Pancreas (tissue), 10 donors: ENCODE results near the gene AJAP1. TPM values are rescaled to one million over a fixed set of nuclear protein-coding genes. Genes with fewer than 3 reads are reported as not detected.

ENCODE experiments used
- ATAC-seq, 4 donors: fragments of 200-7000 bp; cut with Tn5 transposase; one replicate each; pipeline versions ENCODE4 v1.8.0 to v1.9.1; 2020; ENCODE audit warnings: mild to moderate bottlenecking in 4 of 4, moderate library complexity in 4 of 4
- DNase-seq, 6 donors: peaks; one replicate each; pipeline ENCODE4 v3.0.0-alpha.2; 2020
- FAIRE-seq: peaks from 2 replicates; lab custom pipeline; 2012; peaks lifted over from hg19 to GRCh38; lab: Jason Lieb, UNC
- H3K27ac ChIP-seq, 4 donors: fragments of 200-600 bp; sonication (generic); 1 replicate in 3 of 4; 2 replicates in 1 of 4; pipeline versions ENCODE4 v1.5.0 to v1.8.0; 2020
- H3K27me3 ChIP-seq, 4 donors: fragments of 200-600 bp; one replicate each; pipeline ENCODE4 v1.8.0; 2021
- H3K36me3 ChIP-seq, 3 donors: fragments of 200-600 bp; sonication (generic) in 1 of 3; one replicate each; pipeline versions ENCODE4 v1.5.0 to v1.8.0; 2020 to 2021
- H3K4me1 ChIP-seq, 3 donors: fragments of 200-600 bp; one replicate each; pipeline ENCODE4 v1.8.0; 2021
- H3K4me3 ChIP-seq, 4 donors: fragments of 200-600 bp; sonication (generic) in 2 of 4; one replicate each; pipeline versions ENCODE4 v1.5.0 to v1.8.0; 2020 to 2021
- H3K9me3 ChIP-seq, 4 donors: fragments of 200-600 bp; one replicate each; pipeline ENCODE4 v1.8.0; 2021
- CTCF ChIP-seq, 4 donors: fragments of 200-600 bp; sonication (generic) in 3 of 4; IDR thresholded peaks; one replicate each; pipeline versions ENCODE4 v1.5.0 to v1.8.0; 2021; ENCODE audit warnings: antibody characterized with exemption in 4 of 4
- WGBS, 2 donors: extraction: QIAGEN DNeasy Blood & Tissue Kit; methylation state at CpG; one replicate each; pipeline ENCODE4 v1.1.7; 2013; 5-methylcytosine and 5-hydroxymethylcytosine counted together
- intact Hi-C, 3 donors: fragments of 100-400 bp; cut with DNase I; formaldehyde crosslinking; loops; one replicate each; pipeline versions ENCODE4 v1.11.1 to v1.14.2; 2022
- polyA plus RNA-seq, 2 donors: library from polyadenylated mRNA; stranded (reverse); fragments of 200-250 nt; gene quantifications; one replicate each; pipeline ENCODE4 v1.2.3, GENCODE V29; 2013
- total RNA-seq, 6 donors: library from RNA; stranded (reverse); fragmentation: NEBNext Ultra II Directional in 4 of 6; extraction: Animal tissue kit (Norgen Biotek cat#: 25700) in 4 of 6; gene quantifications; one replicate each; pipeline versions ENCODE4 v1.2.1 to v1.2.4, GENCODE V29; 2021 to 2023
- donor health status: healthy with polysubstance abuse.
- donor health status: DM: no; HTN: no; CAD: no; lungs with moderate emphysema.
- donor health status: DM: no; HTN: no; CAD: no.
- donor health status: control.
- donor health status: control.
- donor health status: Bipolar disorder and iron deficiency.
- donor health status: DM: yes; HTN: yes; CAD: no.
- donor health status: DM: no; HTN: no; CAD: no.
- donor health status: DM: no; HTN: no; CAD: no.
- donor health status: DM: yes; HTN: yes; CAD: no.

AJAP1 gene
- total and polyA plus RNA-seq, 8 donors: 0.38 to 4.3 (median 2.2) TPM

DNA sequence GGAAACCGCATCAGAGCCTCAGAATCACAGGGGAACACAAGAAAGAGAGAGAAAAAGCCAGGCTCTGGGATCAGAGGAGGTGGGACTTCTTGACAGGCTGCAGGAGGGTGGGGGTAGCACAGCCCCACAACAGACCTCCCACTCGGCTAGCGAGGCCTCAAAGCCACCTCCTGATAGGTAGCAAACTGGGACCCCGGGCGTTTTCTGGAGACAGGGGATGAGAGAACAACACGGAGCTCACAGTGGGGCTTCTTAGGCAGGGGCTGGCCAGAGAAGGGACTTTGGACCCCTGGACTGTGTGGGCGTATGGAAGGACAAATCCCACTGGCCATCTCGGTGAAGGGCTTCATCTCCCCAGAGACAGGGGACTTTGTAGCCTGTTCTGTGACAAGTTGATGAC, 116.3 kb downstream of the AJAP1 start:
- FAIRE-seq (no peak), DNase-seq (no peak), ATAC-seq (no peak)
- WGBS, 2 donors: 47 to 50% methylated on average over 8 of the region's 8 CpGs
- intact Hi-C loops: no loop called here
- H3K4me1 ChIP-seq: no peaks in the 10 kb centered on the region
- no peak for TF ChIP-seq CTCF (IDR thresholded peaks at IDR 0.05)
- no peaks in the 10 kb centered on the region for H3K36me3 ChIP-seq
- no peaks in the 10 kb centered on the region for H3K9me3 ChIP-seq
- no peaks in the 10 kb centered on the region for H3K27me3 ChIP-seq
- H3K27ac ChIP-seq: no peak overlapping the region
- H3K4me3 ChIP-seq: no peak overlapping the region

DNA sequence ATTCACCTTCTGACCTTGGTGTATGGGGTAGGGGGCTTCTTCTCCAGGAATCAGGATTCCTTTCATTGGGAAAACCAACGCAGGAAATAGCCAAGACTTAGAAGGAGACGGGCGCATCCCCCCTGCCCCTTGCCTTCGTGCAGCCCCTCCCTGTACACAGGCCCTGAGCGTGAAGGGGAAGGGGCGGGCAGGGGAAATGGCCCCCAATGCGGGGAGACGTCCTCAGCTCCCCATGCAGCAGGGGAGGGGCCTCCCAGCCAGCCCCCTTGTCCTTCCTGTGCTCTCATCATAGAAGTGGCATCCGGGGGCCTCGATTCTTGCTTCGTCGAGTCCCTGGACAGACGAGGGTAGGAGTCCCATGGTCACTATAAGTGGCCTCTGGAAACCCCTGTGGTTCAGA, 116.9 kb downstream of the AJAP1 start:
- no peaks in the 10 kb centered on the region for H3K4me1 ChIP-seq
- no peaks in the 10 kb centered on the region for H3K9me3 ChIP-seq
- ATAC-seq (no peak), FAIRE-seq (no peak), DNase-seq (no peak)
- WGBS, 2 donors: 71 to 72% methylated on average over 13 of the region's 13 CpGs
- intact Hi-C loops: no loop called here
- no peaks in the 10 kb centered on the region for H3K27me3 ChIP-seq
- no peak overlapping the region for H3K27ac ChIP-seq
- no peaks in the 10 kb centered on the region for H3K36me3 ChIP-seq
- H3K4me3 ChIP-seq: no peak overlapping the region
- TF ChIP-seq CTCF (IDR thresholded peaks at IDR 0.05): no peak

GRCh38 chr1:4771721-4772120, 117.3 kb downstream of the AJAP1 start:
- Histone ChIP-seq H3K4me1 (no peaks in the 10 kb centered on the region), H3K4me3 (no peak overlapping the region), H3K36me3 (no peaks in the 10 kb centered on the region), H3K9me3 (no peaks in the 10 kb centered on the region), H3K27me3 (no peaks in the 10 kb centered on the region), H3K27ac (no peak overlapping the region)
- intact Hi-C loops: no loop called here
- WGBS, 2 donors: 75 to 78% methylated on average over 8 of the region's 8 CpGs
- no peak for ATAC-seq
- no peak for DNase-seq
- no peak for TF ChIP-seq CTCF (IDR thresholded peaks at IDR 0.05)
- no peak for FAIRE-seq

DNA sequence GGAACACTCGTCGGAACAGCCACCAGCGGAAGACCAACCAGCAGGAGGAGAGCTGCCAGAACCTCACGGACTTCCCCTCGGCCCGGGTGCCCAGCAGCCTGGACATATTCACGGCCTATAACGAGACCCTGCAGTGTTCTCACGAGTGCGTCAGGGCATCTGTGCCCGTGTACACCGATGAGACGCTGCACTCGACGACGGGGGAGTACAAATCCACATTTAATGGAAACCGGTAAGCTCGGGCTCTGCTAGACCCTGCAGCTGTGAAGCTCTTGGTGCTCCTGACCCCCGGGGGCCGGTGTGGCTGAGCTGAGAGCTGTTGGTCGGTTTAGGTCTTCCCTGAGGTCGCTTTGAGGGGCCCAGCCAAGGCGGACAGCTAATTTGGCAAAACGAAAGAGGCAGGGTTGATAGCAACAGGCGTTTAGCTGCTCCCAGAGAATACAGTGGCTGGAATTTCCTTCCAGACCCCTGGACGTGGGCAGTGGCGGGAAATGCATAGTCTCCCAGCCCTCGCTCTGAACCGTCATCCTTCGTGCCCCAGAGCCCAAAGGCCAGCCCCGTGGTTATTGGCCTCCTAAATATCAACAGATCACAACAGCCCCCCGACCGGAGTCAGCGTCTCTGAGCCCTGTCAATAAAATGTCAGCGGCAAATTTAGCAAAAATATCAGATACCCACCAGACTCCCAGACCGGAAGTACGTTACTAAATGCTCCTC, 118.0 kb downstream of the AJAP1 start:
- no peak for ATAC-seq
- intact Hi-C loops: no loop called here
- Histone ChIP-seq H3K27me3 (no peaks in the 10 kb centered on the region), H3K9me3 (no peaks in the 10 kb centered on the region), H3K4me1 (no peaks in the 10 kb centered on the region), H3K36me3 (no peaks in the 10 kb centered on the region), H3K27ac (no peak overlapping the region), H3K4me3 (no peak overlapping the region)
- FAIRE-seq: no peak
- TF ChIP-seq CTCF (IDR thresholded peaks at IDR 0.05): no peak
- WGBS, 2 donors: 78 to 79% methylated on average over 37 of the region's 37 CpGs
- DNase-seq: no peak

DNA sequence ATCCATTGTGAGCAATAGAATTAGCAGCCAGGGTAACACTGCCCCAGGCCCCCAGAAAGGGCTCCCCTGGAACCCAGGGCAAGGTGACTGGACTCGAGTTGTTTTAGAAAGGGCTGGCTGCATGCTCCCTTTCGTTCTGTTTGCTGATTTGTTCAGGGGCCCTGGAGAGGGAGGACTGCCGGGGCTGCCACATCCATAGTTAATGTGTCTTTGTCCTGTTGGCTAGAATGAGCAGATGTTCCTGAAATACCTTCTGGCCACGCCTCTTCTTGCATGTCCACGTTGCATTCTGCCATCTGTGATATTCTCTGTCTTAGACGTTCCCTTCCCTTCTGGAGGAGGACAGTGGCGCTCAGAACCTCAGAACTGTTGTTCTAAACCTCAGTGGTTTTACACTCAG, 118.8 kb downstream of the AJAP1 start:
- H3K9me3 ChIP-seq: no peaks in the 10 kb centered on the region
- intact Hi-C loops: no loop called here
- DNase-seq (no peak), FAIRE-seq (no peak), ATAC-seq (no peak)
- no peak overlapping the region for H3K4me3 ChIP-seq
- TF ChIP-seq CTCF (IDR thresholded peaks at IDR 0.05): no peak
- no peak overlapping the region for H3K27ac ChIP-seq
- no peaks in the 10 kb centered on the region for H3K4me1 ChIP-seq
- WGBS, 2 donors: 64% methylated on average over 7 of the region's 7 CpGs
- H3K36me3 ChIP-seq: no peaks in the 10 kb centered on the region
- H3K27me3 ChIP-seq: no peaks in the 10 kb centered on the region
